HG03039 (cell line): ENCODE results near the gene LSR.

Experiments used
- ATAC-seq: cut with Tn5 transposase; IDR thresholded peaks from one replicate; pipeline ENCODE4 v1.9.1; 2021; ENCODE audit warnings: mild to moderate bottlenecking, moderate library complexity; ENCODE audit not compliant: unreplicated experiment

LSR gene

DNA sequence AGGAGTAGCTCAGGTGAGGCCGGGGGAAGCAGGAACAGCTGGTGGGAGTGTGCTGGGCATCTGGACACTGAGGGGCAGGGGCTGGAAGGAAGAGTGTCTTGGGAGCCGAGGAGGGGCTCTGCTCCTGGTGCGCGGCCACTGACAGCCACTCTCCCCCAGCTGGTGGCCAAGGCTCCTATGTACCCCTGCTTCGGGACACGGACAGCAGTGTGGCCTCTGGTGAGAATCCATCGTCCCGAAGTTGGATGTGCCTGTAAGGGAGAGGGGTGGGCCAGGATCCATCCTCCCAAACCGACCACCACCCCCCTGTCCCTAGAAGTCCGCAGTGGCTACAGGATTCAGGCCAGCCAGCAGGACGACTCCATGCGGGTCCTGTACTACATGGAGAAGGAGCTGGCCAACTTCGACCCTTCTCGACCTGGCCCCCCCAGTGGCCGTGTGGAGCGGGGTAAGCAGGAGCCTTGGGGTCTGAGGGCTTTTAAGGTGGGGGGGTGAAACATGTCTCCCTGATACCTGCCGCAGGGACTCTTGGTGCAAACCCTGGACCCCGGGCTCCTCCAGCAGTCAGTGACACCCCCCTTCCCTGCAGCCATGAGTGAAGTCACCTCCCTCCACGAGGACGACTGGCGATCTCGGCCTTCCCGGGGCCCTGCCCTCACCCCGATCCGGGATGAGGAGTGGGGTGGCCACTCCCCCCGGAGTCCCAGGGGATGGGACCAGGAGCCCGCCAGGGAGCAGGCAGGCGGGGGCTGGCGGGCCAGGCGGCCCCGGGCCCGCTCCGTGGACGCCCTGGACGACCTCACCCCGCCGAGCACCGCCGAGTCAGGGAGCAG lies 17.9 kb downstream of the LSR start:
- no peak for ATAC-seq

DNA sequence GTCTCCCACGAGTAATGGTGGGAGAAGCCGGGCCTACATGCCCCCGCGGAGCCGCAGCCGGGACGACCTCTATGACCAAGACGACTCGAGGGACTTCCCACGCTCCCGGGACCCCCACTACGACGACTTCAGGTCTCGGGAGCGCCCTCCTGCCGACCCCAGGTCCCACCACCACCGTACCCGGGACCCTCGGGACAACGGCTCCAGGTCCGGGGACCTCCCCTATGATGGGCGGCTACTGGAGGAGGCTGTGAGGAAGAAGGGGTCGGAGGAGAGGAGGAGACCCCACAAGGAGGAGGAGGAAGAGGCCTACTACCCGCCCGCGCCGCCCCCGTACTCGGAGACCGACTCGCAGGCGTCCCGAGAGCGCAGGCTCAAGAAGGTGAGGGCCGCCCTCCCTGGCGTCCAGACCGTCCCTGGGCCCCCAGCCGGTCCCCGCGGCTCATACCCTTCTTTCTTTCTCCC lies 18.6 kb downstream of the LSR start:
- ATAC-seq, result no peak

DNA sequence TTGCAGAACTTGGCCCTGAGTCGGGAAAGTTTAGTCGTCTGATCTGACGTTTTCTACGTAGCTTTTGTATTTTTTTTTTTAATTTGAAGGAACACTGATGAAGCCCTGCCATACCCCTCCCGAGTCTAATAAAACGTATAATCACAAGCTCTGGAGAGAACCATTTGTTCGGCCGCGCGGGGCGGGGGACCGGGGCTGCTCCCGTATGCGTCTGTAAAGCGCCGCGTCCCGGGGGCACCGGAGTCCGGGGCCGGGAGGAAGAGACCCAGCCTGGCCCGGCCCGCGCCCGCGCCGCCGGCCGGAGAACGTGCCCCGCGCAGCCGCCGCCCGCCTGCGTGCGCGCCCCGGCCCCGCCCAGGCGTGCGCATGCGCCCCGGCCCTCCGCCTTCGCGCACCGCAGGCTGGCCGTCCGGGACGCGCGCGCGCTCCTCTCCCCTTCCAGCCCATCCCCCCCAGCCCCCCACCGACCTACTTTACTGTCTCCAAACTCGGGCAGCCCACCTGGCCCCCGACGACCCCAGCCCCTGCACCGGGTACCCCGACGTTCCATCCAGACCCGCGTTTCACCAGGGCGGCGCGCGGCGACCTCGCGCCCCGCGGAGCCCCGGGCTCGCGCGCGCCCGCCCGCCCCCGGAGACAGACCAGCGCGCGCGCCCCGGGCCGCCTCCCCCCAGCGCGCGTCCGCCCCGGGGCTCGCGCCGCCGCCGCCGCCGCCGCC lies 19.2 kb downstream of the LSR start:
- ATAC-seq, result peak; percentile 41

DNA sequence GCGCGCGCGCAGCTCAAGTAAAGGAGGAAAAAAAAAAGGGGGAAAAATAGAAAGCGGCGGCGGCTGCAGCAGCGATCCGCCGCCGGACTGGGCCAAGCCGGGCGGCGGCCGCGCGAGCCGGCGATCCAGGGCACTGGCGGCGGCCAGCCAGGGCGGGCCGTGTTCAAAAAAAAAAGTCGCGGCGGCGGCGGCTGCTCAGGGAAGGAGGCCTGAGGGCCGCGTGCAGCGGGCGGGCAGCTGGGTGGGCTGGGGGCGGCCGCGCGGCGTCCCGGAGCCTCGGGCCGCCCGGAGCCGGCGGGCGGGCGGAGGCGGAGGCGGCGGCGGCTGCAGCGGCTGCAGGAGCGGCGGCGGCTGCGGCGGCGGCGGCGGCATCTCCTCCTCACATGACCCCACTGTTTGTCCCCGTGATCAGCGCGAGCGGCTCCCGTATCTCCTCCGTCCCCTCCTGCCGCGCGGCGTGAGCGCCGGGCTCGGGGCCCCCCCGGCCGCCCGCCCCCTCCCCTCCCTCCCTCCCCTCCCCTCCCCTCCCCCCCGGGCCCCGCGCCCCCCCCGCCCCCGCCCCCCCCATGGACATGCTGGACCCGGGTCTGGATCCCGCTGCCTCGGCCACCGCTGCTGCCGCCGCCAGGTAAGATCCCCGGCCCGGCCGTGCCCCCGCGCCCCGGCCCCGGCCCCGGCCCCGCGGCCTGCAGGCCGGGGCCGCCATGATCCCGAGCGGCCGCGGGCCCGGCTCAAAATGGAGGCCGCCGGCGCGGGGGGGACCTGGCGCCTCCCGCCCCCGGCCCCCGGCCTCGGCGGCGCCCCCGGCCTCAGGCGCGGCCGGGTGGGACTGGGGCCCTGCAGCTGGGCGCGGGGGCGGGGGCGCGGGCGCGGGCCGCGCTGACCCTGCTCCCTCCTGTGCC lies 20.0 kb downstream of the LSR start, which contains the start of gene USF2:
Gene USF2 (plus strand): TSS at position 427 of the 902 bp plus-strand sequence. CDS start 140 bp downstream, at position 567.
- ATAC-seq, result peak; percentile 14

DNA sequence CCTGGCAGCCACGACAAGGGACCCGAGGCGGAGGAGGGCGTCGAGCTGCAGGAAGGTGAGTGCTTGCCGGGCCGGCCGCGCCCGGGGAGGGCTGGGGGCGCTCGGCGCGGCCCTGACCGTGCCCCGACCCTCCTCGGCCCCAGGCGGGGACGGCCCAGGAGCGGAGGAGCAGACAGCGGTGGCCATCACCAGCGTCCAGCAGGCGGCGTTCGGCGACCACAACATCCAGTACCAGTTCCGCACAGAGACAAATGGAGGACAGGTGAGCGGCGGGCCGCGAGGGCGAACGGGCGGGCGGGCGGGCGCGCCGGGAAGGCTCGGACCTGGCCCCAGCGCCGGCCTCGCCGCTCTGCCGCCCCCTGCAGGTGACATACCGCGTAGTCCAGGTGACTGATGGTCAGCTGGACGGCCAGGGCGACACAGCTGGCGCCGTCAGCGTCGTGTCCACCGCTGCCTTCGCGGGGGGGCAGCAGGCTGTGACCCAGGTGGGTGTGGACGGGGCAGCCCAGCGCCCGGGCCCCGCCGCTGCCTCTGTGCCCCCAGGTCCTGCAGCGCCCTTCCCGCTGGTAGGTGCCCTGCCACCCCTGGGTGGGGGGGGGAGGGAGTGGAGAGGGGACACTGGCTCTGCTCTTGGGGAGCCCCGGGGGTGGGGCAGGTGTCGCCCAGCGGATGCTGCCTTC lies 20.8 kb downstream of the LSR start:
- ATAC-seq, result peak; percentile 41

DNA sequence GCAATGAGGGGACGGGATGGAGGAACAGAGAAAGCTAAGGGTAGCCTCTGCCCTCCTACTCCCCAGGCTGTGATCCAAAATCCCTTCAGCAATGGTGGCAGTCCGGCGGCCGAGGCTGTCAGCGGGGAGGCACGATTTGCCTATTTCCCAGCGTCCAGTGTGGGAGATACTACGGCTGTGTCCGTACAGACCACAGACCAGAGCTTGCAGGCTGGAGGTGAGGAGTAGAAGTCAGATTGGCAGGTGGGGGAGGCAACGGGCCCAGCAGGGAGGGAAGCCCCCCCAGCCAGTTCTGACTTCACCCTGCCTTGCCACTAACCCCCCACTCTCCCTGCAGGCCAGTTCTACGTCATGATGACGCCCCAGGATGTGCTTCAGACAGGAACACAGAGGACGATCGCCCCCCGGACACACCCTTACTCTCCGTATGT lies 21.6 kb downstream of the LSR start:
- no peak for ATAC-seq

DNA sequence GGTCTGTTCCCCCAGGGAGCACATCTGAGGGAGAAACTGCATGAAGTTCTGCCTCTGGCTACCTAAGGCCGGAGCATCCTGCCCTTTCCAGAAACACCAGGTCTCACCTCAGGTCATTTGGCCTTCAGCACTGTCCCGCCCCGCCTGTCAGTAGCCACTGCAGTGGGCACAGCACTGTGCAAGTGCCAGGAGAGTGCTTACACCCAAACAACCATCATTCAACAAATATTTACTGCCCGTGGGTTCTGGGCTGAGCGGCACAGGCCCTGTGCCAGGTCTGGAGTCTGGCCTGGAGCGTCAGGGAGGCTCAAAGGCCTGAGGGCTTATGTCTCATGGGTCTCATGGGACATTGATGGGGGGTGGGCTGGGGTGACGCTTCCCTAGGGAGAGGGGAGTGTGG lies 22.7 kb downstream of the LSR start:
- no peak for ATAC-seq

DNA sequence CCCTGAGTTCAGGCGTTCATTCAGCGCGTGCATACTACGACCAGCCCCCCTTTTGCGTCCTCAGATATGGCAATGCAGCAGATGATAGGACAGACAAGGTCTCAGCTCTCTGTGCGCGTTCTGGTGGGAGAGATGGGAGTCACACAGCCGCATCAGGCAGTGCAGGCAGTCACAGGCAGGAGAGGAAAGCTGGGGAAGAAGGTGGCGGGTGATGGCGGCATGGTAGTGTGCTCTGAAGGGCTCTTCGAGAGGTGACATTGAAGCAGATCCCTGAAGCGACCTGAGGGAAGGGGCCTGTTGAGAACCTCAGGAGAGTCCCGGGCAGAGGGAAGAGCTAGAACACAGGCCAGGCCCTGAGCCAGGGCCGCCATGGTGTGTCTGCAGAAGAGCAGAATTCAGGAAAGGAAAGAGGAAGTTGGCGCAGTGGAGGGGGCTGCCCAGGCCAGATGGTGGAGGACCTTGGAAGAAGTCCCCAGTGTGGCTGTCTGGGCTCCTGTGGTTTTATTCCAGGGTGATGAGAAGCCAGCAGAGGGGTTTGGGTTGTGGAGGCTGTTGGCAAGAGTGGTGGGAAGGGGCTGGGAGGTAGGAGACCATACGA lies 23.4 kb downstream of the LSR start:
- no peak for ATAC-seq

DNA sequence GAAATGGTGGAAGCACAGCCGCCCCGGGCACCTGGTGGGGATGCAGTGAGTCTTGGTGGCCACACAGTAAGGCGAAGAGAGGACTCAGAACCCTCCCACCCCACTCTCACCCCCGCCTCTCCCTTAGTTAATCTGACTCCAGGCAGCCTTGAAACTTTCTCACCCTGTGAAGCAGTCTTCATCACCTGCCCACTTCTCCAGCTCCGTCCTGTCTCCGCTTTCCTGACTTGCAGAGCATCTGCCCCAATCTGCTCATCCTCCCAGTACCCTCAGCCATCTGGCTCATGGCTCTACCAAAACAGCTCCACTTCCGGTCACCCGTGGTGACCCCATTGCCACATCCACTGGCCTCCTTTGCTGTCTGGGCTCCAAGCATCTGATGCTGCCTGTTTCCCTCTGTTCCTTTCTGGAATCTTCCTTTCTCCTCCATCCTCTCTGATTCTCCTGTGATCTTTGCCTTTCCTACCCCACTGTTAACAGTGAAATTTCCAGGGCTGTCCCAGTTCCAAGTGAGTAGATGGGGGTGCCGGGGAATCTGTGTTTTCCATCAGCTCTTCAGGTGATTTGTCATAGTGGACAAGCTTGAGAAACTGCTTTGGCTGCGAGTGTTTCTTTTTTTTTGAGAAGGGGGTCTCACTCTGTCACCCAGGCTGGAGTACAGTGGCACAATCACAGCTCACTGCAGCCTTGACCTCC lies 24.3 kb downstream of the LSR start:
- no peak for ATAC-seq

DNA sequence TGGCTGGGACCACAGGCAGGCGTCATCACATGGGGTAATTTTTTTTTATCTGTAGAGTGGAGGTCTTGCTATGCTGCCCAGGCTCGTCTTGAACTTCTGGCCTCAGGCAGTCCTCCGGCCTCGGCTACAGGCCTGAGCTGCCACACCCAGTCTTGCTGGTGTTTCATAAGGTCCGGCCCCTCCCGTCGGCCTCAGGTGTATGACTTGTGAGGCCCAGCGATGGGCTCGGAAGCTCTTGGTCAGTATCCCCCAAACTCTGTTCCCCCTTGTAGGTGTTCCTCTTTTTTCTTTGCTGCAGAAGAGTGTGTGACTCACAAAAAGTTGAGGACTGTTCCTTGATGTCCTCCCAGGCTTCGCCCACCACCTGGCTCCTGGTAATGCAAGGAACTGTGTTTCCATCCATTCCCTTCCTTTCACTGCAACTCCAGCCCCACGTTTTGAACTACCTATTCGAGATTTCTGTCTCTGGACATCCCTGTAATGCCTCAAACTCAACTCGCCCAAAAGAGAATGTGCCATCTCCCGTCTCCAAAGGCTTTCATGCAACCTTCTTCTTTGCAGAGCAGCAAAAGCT lies 25.0 kb downstream of the LSR start:
- ATAC-seq, result no peak

DNA sequence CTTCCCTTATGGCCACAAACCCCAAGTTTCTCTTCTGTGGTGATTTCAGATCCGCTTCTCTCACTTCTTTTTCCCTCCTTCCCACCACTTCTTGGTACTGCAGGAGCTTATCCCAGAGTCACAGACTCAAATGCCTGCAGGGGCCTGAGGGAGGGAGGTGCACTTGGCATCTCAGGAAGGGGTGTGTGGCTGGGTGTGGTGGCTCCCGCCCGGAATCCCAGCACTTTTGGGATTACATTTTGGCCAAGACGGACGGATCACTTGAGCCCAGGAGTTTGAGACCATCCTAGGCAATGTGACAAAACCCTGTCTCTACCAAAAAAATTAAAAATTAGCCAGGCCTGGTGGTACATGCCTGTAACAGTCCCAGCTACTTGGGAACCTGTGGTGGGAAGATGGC lies 25.5 kb downstream of the LSR start:
- no peak for ATAC-seq

DNA sequence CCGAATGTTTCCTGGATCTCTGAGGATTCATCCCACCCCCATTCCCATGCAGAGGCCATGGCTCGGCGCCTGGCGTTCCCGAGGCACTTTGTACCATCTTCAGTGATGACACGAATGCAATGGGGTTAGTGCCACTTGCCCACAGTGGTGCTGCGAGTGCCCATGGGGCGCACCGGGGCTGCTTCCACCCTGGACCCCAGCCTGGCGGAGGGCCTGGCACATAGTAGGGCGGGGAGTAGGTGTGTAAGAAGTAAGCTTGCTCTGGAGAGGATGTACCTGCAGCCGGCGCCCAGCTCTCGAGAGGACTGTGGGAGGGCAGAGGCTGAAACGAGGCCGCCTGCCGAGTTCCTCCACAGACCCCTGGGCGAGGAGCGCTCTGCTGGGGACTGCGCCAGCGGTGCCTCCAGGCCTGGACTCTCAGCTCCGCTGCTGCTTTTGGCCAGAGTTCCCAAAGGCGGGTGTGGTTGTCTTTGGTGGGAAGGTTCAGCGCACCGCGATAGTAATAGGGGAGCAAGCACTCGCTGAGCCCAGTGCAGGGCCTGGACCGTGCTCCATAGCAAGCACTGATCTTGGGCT lies 28.0 kb downstream of the LSR start:
- no peak for ATAC-seq

DNA sequence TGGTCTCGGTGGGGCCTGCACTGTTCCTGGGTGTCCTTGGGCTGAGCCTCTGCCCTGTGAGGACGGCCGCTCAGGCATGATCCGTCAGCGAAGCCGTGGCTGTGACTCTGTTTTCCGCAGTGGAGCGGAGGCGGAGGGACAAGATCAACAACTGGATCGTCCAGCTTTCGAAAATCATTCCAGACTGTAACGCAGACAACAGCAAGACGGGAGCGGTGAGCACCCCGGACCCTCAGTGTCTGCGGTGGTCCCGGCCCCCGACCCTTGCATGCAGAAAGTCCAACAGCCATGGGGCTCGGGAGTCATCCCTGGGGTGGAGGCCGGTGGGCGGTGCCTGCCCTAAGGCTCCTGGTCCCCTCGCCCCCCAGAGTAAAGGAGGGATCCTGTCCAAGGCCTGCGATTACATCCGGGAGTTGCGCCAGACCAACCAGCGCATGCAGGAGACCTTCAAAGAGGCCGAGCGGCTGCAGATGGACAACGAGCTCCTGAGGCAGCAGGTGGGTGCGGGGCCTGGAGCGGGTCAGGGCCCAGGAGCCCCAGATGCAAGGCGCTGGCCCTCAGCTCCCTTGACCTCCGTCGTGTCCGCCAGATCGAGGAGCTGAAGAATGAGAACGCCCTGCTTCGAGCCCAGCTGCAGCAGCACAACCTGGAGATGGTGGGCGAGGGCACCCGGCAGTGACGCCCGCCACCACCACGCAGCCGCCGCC lies 29.9 kb downstream of the LSR start:
- ATAC-seq, result no peak

DNA sequence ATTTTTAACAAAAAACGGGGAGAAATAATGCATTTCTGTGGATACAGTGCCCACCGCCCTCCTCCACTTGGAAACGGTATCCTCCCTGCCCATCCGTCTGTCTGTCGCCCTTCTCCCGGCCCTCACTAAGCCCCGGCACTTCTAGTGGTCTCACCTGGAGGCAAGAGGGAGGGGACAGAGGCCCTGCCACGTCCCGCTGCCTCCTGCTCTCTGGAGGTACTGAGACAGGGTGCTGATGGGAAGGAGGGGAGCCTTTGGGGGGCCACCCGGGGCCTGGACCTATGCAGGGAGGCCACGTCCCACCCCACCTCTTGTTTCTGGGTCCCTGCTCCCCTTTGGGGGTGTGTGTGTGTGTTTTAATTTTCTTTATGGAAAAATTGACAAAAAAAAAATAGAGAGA lies 30.6 kb downstream of the LSR start:
- no peak for ATAC-seq

DNA sequence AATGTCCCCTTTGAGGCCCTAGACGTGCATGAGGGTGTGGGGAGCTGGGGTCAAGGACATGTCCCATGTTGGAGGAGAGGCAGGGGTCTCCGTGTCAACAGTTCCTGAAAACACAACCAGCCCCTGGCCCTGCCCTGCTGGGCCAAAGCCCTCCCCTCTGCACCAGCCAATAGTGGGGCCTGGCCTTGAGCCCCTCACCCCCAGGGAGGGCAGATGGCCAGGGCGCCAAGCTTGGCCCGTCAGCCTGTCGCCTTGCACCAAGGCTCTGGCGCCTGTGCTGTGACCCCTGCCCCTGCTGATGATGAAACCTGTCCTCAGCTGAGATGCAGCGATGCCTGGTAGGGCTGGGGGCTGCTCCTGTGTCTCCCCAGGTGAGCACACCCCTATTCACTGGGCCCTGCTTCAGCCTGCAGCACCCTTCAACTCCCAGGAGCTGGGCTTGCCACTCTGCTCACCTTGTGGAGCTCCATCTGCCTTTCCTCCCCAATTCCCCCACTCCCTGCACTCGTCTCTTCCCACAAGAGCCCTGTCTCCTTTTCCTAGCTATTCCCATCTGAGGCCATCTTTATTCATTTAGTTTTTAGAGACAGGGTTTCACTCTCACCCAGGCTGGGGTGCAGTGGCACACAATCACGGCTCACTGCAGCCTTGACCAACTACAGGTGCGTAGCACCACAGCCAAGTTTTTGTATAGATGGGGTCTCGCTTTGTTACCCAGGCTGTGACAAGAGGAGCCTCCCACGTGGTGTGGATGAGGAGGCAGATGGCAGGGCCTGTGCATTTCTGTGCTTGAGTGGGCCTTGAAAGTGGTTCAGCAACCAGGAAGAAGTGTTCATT lies 31.4 kb downstream of the LSR start:
- no peak for ATAC-seq

DNA sequence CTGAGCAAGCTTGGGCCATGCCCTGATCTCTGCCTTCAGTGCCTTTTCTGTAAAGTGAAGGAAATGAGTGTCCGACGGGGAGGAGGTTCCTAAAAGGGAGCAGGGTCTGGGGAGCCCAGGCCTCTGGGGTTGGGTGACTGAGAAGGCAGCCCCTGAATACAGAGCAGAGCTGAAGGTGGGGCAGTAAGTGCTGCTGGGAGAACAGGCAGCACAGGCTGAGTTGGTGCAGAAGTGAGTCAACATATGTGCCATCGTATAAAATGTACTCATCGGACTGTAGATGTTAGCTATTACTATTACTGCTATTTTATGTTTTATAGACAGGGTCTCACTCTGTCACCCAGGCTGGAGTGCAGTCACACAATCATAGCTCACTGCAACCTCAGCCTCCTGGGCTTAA lies 32.5 kb downstream of the LSR start:
- ATAC-seq, result no peak
